Cardiac atrium fibroblast (primary cell): ENCODE measurements around the gene CDH24. TPM values are rescaled to one million over a fixed set of nuclear protein-coding genes. Genes with fewer than 3 reads are reported as not detected.

Source experiments
- total RNA-seq: library from RNA; depleted of rRNA; stranded (reverse); fragments of >200 nt; gene quantifications from 2 replicates; pipeline ENCODE4 v1.2.3, GENCODE V29; 2015

CDH24 gene
- 3.2 and 4.1 TPM in 2 replicates for total RNA-seq

DNA sequence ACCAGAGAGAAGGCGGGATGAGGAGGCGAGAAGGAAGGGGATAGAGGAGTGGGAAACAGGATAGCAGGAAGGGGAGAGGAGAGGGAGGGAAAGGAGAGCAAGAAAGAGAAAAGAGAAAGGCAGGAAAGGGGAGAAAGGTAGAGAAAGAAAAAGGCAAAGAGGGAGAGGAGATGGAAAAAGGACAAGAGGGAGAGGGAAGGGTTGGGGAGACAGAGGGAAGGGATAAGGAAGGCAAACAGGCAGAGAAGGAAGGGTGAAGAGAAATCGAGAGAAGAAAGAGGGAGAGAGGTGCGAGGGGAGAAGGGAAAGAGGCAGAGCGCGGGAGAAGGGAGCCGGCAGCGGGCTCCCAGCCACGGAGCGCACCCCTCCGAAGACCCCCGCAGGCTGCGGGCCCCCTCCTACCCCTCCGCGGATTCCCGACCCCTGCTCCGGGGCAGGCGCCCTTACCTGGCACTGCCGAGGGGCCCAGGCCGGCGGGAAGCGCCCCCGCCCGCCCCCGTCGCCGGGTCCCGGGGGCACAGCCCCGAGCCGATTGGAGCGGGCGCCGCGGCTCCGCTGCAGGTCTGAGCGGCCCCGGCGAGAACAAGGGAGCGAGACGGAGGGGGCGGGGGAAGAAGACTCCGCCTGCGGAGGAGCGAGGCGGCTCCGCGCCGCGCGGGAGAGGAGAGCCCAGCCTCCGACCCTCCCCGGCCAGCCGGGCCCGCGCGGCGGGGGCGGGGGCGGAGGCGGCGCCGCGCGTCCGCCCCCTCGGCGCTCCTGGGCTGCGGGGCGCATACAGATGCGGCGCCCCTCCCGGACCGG is at the start of gene CDH24:
CDH24 (minus strand) TSS at position 565 of the 801 bp plus-strand sequence. CDS start 1,787 bp downstream, outside the sequence.

DNA sequence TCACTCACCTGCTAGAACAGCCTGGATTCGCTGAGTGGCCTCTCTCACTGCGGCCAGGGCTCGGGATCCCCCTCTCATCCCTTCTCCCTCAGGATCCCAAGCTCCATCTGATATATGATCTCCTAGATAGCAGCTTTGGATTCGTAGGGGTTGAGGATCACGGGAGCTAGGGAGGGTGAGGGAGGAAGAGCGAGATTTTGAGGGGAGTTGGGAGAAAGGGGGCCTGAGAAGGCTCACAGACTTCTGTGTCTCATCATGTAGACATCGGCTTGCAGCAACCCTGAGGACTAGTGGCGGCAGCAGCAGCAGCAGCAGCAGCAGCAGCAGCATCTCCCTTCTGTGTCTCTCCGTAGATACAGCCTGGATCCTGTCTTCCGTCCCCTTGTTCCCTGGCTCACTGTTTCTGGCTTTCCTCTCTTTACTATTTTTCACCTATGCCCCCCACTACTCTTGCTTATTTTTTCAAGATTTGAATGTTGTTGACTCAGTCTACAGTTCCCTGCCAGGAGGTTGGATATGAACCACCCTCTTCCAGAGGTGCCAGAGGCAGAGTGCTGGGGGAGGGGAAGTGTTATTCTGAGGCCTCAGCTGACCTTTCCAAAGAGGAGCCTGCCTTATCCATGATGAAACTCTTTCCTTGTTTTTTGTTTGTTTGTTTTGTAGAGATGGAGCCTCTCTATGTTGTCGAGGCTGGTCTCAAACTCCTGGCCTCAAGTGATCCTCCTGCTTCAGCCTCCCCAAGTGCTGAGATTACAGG is 47.4 kb upstream of the CDH24 start, which contains the start of gene CIROP:
CIROP (minus strand) TSS at position 399 of the 757 bp plus-strand sequence; CDS start at position 330, 69 bp downstream.

GRCh38 chr14:23095196-23096108 is 38.1 kb upstream of the CDH24 start, which contains the start of gene C14orf119:
C14orf119 (plus strand) TSS chr14:23095505; CDS start chr14:23097659, 2,154 bp downstream.

DNA sequence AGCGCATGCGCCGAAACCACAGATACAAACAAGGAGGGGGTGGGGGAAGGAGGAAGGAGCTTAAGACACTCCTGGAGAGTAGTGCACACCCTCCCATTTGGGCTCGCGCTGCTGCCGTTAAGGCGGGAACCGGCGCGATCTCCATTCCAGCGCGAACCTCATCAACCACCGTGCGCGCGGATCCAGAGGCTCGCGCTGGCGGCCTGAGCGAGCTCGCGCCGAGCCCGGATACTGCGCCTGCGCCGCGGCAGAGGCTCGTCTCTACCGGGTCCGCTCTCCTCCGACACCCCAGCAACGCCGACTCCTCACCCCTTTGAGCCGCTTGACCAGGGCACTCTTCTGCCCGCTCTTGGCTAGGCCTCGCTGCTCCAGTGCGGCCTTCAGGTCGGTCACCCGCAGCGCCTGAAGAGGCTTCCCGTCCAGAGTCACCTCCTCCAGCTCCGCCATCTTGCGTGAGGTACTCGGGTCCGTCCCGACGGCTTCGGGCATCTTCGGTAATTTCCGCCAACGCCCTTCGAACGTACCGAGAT is 37.4 kb upstream of the CDH24 start, which contains the start of gene ACIN1:
ACIN1 (minus strand) TSS at position 471 of the 530 bp plus-strand sequence; CDS start at position 447, 24 bp downstream.

GRCh38 chr14:23042162-23042965 is 15.0 kb downstream of the CDH24 start, which contains the start of gene PSMB11:
PSMB11 (plus strand) TSS chr14:23042212; CDS start chr14:23042226, 14 bp downstream.

GRCh38 chr14:23034498-23035302 is 22.6 kb downstream of the CDH24 start, which contains the start of gene PSMB5:
PSMB5 (minus strand) TSS chr14:23034900; CDS start chr14:23034881, 19 bp downstream.

GRCh38 chr14:23009939-23010726 is 47.2 kb downstream of the CDH24 start, which contains the start of gene C14orf93:
C14orf93 (minus strand) TSS chr14:23010143; CDS start chr14:22999023, 11,120 bp downstream.

Other genes with a start within 250 kb of the CDH24 start
- 4.1 and 7.2 TPM in 2 replicates for gene SLC7A7, start 242.1 kb downstream of the CDH24 start, total RNA-seq
- 32.3 and 51.8 TPM in 2 replicates for gene MRPL52, start 227.6 kb downstream of the CDH24 start, total RNA-seq
- gene MMP14, start 220.9 kb downstream of the CDH24 start, total RNA-seq = 238 and 248 TPM in 2 replicates
- gene LRP10, start 185.8 kb downstream of the CDH24 start, total RNA-seq = 104 and 155 TPM in 2 replicates
- not detected in 2 replicates for gene REM2, start 174.3 kb downstream of the CDH24 start, total RNA-seq
- gene RBM23, start 138.4 kb downstream of the CDH24 start, total RNA-seq = 35.9 and 76.6 TPM in 2 replicates
- gene PRMT5, start 128.1 kb downstream of the CDH24 start, total RNA-seq = 59.1 and 85.4 TPM in 2 replicates
- 20.6 and 49.9 TPM in 2 replicates for gene HAUS4, start 100.4 kb downstream of the CDH24 start, total RNA-seq
- gene AJUBA, start 75.0 kb downstream of the CDH24 start, total RNA-seq = 28.0 and 32.2 TPM in 2 replicates
- gene C14orf93, start 47.4 kb downstream of the CDH24 start, total RNA-seq = 5.7 and 5.8 TPM in 2 replicates
- gene PSMB5, start 22.6 kb downstream of the CDH24 start, total RNA-seq = 255 and 277 TPM in 2 replicates
- not detected in 2 replicates for gene PSMB11, start 15.3 kb downstream of the CDH24 start, total RNA-seq
- gene ACIN1, start 37.6 kb upstream of the CDH24 start, total RNA-seq = 48.4 and 55.2 TPM in 2 replicates
- gene C14orf119, start 38.0 kb upstream of the CDH24 start, total RNA-seq = 37.9 and 39.2 TPM in 2 replicates
- gene CIROP, start 47.5 kb upstream of the CDH24 start, total RNA-seq = not detected in 2 replicates
- not detected in 2 replicates for gene CEBPE, start 61.7 kb upstream of the CDH24 start, total RNA-seq
- gene SLC7A8, start 126.1 kb upstream of the CDH24 start, total RNA-seq = 0.32 and 2.0 TPM in 2 replicates
- not detected in 2 replicates for gene RNF212B, start 180.4 kb upstream of the CDH24 start, total RNA-seq
- 8.4 and 10.5 TPM in 2 replicates for gene HOMEZ, start 228.6 kb upstream of the CDH24 start, total RNA-seq
- gene PPP1R3E, start 245.3 kb upstream of the CDH24 start, total RNA-seq = 1.8 and 2.0 TPM in 2 replicates
- gene BCL2L2, start 249.3 kb upstream of the CDH24 start, total RNA-seq = 13.7 and 24.8 TPM in 2 replicates